GM18505 (cell line): ENCODE results near the gene PLBD2.

Source experiments
- ATAC-seq: cut with Tn5 transposase; IDR thresholded peaks from one replicate; pipeline ENCODE4 v1.9.1; 2021; ENCODE audit not compliant: unreplicated experiment
- POLR2A ChIP-seq: IDR thresholded peaks from 4 replicates; pipeline ENCODE4 v1.6.1; 2011; ENCODE audit warnings: borderline replicate concordance; ENCODE audit not compliant: insufficient read depth, insufficient read length; ENCODE audit errors: extremely low read depth

Gene PLBD2

DNA sequence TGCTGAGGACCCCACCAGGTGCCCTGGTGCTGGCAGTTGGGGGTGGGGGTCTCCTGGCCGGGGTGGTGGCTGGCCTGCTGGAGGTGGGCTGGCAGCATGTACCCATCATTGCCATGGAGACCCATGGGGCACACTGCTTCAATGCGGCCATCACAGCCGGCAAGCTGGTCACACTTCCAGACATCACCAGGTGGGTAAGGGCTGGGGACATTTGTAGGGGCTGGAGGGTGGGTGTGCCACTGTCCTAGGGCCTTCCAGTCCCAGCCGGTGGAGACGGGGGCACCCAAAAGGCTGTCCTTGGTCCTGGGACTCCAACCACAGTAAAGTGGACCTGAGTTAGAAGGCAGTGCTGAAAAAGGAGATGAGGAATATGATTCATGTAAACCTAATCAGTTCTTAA lies 77.0 kb downstream of the PLBD2 start:
- TF ChIP-seq POLR2A, result no peak
- ATAC-seq, result no peak

DNA sequence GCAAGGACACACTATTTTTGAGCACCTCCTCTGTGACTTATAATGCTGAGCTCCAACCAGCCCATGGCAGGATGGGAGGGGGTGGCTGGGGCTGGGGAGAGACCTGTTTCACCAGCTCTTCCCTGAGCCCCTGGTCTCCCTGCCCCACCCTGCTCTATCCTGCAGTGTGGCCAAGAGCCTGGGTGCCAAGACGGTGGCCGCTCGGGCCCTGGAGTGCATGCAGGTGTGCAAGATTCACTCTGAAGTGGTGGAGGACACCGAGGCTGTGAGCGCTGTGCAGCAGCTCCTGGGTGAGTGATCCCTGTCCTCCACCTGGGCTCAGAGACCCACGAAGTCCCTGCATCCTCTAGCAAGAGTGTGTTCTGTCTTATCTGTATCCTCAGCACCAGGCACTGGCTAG lies 78.2 kb downstream of the PLBD2 start:
- ATAC-seq, result no peak
- TF ChIP-seq POLR2A, result no peak

DNA sequence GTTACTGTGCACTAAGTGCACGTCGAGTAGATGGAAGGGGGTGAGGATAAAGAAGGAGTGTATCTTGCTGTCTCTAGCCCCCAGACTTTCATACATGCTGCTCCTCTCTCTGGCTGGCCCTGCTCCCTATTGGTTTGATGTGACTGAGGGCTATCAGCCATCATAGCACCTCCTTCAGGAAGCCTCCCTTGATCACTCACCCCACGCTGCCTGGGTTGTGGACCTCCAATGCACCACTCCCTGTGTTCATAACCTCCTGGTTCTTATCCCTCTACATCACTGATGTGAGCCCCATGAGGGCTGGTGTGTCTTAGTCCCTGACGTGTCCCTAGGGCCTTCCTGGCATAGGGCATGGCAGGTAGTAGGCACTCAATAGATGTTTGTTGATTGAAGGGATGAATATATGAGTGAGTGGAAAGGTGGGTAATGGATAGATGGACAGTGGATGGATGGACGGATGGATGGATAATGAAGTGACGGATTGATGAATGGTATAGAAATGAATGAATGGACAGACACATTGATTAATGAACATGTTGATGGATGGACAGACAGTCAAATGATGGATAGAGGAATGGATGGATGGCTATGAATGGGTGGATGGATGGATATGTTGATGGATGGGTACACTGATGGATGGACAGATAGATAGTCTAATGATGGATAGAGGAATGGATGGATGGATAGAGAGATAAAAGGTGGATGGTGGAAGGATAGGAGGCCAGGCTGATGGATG lies 78.8 kb downstream of the PLBD2 start:
- no peak for ATAC-seq
- TF ChIP-seq POLR2A, result no peak

DNA sequence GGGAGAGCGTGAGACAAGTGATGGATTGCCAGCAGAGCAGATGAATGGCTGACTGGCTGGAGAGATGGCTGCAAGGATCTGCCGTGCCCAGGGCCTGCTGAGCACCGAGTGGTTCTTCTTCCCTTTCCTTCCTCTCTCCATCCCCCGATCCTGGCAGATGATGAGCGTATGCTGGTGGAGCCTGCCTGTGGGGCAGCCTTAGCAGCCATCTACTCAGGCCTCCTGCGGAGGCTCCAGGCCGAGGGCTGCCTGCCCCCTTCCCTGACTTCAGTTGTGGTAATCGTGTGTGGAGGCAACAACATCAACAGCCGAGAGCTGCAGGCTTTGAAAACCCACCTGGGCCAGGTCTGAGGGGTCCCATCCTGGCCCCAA lies 79.3 kb downstream of the PLBD2 start:
- no peak for ATAC-seq
- no peak for TF ChIP-seq POLR2A

DNA sequence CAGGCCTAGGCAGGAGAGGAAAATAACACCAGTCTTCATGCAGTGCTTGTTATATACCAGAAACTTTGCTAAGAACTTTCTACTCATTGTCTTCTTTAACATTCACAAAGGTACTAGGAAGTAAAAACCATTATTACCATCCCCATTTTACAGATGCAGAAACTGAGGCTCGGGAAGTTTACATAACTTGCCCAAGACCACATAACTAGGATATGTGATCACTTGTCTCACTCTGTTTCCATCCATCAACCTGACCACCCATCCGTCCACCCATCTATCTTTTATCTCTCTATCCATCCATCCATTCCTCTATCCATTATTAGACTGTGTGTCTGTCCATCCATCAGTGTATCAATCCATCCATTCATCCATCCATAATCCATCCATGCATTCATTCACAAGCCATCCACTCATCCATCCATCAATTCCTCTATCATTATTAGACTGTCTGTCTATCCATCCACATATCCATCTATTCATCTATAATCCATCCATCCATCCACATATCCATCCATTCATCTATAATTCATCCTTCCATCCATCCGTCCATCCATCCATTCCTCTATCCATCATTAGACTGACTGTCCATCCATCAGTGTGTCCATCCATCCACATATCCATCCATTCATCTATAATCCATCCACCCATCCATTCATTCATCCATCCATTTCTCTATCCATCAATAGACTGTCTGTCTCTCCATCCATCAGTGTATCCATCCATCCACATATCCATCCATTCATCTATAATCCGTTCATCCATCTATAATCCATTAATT lies 80.3 kb downstream of the PLBD2 start:
- no peak for TF ChIP-seq POLR2A
- ATAC-seq, result no peak

DNA sequence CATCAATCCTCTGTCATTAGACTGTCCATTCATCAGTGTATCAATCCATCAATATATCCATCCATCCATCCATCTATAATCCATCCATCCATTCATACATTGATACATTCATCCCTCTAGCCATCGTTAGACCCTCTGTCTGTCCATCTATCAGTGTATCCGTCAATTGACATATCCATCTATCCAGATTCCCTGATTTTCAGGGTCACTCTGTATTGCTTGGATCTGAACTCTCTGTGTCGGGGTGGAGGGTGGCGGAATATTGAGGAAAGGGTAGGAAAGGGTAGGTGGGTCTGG lies 80.9 kb downstream of the PLBD2 start:
- no peak for ATAC-seq
- TF ChIP-seq POLR2A, result no peak

DNA sequence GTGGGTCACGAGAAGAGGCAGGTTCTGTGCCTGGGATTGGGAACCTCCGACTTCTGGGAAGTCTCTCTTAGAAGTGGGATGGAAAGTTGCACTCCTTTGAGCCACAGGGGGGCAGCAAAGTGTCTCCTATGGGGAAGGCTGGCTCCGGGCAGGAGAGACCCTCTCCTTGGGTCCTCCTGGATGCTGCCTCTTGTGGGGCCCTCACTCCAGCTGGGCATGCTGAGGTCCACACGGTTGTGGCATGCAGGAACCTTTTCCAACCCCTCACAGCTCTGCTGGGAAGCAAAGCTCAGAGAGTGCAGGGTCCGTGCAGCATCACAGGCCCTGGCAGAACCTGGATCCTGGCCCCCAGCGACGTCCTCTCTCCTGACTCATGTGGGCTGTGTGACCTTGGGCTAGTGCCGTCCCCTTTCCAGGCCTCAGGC lies 81.2 kb downstream of the PLBD2 start:
- no peak for ATAC-seq
- TF ChIP-seq POLR2A, result no peak

DNA sequence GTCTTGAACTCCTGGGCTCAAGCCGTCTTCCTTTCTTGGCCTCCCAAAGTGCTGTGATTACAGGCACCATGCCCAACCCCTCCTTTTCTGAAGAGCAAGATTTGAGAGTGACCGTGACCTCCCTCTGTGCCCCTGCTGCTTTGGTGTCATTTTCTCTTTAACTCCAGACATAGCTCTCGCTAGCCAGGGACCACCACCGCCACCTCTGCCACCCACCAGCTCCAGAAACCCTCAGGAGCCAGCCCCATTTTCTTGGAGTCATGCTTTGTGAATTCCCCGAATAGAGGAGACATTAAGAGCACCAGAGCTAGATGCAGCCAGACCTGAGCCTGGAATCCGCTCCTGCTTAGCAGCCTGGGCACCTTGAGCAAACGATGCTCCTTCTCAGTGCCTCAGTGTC lies 81.9 kb downstream of the PLBD2 start:
- TF ChIP-seq POLR2A, result no peak
- no peak for ATAC-seq
